Prostate gland (tissue), 2 donors: ENCODE results near the gene PHF21B.

Experiments used
- CTCF ChIP-seq, 4 experiments: fragments of 200-600 bp in 2 of 4; fragments of 450-650 bp in 2 of 4; sonication (generic) in 2 of 4; IDR thresholded peaks; 1 replicate in 3 of 4; 2 replicates in 1 of 4; pipeline ENCODE4 v1.5.1; 2016 to 2019; ENCODE audit warnings: antibody characterized with exemption in 4 of 4, mild to moderate bottlenecking in 2 of 4, moderate library complexity in 2 of 4
- POLR2A ChIP-seq: fragments of 450-650 bp; IDR thresholded peaks from one replicate; pipeline ENCODE4 v1.6.1; 2016; ENCODE audit warnings: antibody characterized with exemption, mild to moderate bottlenecking
- POLR2AphosphoS5 ChIP-seq: sonication (generic); formaldehyde crosslinking; IDR thresholded peaks from one replicate; pipeline ENCODE4 v1.6.1; 2017; ENCODE audit warnings: antibody characterized with exemption

GRCh38 chr22:44947049-44947448, 62.8 kb downstream of the PHF21B start:
- TF ChIP-seq POLR2AphosphoS5 (no peak), CTCF (IDR thresholded peaks at IDR 0.05) (no peak), POLR2A (no peak)
